ENCODE measurements around the gene FBXW11. TPM values are rescaled to one million over a fixed set of nuclear protein-coding genes. Genes with fewer than 3 reads are reported as not detected.

Gene FBXW11
- total and polyA plus RNA-seq, 2 of the 8 experiments (the other 6 are each of a cell fraction or from before 2014, with no cell fraction given) = 45.0 to 75.6 TPM

DNA sequence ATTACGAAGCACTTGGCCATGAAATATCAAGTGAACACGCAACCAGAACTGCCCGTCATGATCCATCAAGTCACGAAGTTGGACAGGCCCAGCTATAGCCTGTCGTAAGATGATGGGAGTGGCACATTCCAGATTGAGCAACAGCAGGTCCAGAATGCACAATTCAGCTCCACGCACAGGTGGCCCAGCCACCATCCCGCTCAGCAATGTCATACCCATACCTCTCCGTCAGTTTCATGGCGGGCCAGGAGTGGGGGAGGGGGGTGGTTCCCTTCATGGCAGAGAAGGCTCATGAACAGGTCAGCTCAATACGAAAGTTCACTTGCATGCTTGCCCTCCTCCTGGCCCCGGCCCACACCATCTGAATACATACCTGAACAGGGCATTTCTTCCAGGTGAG lies 185.9 kb downstream of the FBXW11 start:
- Histone ChIP-seq H3K9me3 (ENCODE audit: insufficient read depth in 2 of 2, low read depth in 1 of 2, low read length in 1 of 2) (no peaks in the 10 kb centered on the region), H3K4me2 (ENCODE audit: insufficient read depth in 1 of 2, low read depth in 2 of 2, low read length in 2 of 2) (no peak overlapping the region), H4K20me1 (replicated peaks in 1 of 2; ENCODE audit: control insufficient read depth in 1 of 2, insufficient read depth in 2 of 2, low read length in 2 of 2) (no peaks in the 10 kb centered on the region), H3K4me3 (ENCODE audit: extremely low read depth in 1 of 4, insufficient read depth in 2 of 4, low read depth in 3 of 4, low read length in 4 of 4) (no peak overlapping the region), H2BK12ac (ENCODE audit: low read depth, low read length) (no peak overlapping the region), H3K23ac (ENCODE audit: insufficient read length) (no peak overlapping the region), H3K14ac (ENCODE audit: insufficient read length) (no peak overlapping the region), H3K27me3 (replicated peaks in 1 of 4; ENCODE audit: control insufficient read depth in 3 of 4, extremely low read depth in 1 of 4, insufficient read depth in 3 of 4, low read length in 3 of 4) (0 out of 7 replicates have a peak, but pooled peaks cover 0 to 3% (median 0%) of the 10 kb centered on the region in 4 experiments), H2AFZ (ENCODE audit: low read length) (no peak overlapping the region), H2AK5ac (ENCODE audit: low read depth, low read length) (no peak overlapping the region), H3K9ac (replicated peaks in 1 of 4; ENCODE audit: extremely low read depth in 1 of 4, low read depth in 3 of 4, low read length in 3 of 4) (no peak overlapping the region), H2BK5ac (ENCODE audit: low read depth, low read length) (no peak overlapping the region), H3K18ac (ENCODE audit: extremely low read depth, low read length) (no peak overlapping the region), H3K27ac (ENCODE audit: low read depth, low read length) (no peak overlapping the region), H3K79me2 (ENCODE audit: control insufficient read depth in 1 of 2, insufficient read depth in 2 of 2, low read length in 2 of 2) (no peaks in the 10 kb centered on the region), H4K91ac (replicated peaks; ENCODE audit: insufficient read length, low read length) (no peak overlapping the region), H3K4me1 (replicated peaks in 1 of 4; ENCODE audit: control insufficient read depth in 3 of 4, insufficient read depth in 4 of 4, low read length in 3 of 4) (no peaks in the 10 kb centered on the region), H4K8ac (ENCODE audit: extremely low read depth, insufficient read depth, low read length) (no peak overlapping the region), H4K5ac (ENCODE audit: insufficient read length, low read depth, low read length) (no peak overlapping the region), H3K36me3 (ENCODE audit: control insufficient read depth in 2 of 4, insufficient read depth in 4 of 4, low read length in 3 of 4) (no peaks in the 10 kb centered on the region; a peak in 1 of 8 replicates), H3K79me1 (ENCODE audit: low read depth, low read length) (no peaks in the 10 kb centered on the region), H2BK15ac (ENCODE audit: low read length) (no peak overlapping the region), H3K4ac (replicated peaks; ENCODE audit: insufficient read length, low read depth, low read length) (no peak overlapping the region), H3K23me2 (ENCODE audit: low read depth, low read length) (no peaks in the 10 kb centered on the region), H2BK120ac (replicated peaks; ENCODE audit: low read depth, low read length) (no peak overlapping the region), H2BK20ac (ENCODE audit: low read length) (no peak overlapping the region), H3K56ac (replicated peaks; ENCODE audit: insufficient read length, low read depth, low read length) (no peak overlapping the region)
- CTCF ChIA-PET (ENCODE audit: partially characterized antibody) = interaction anchor here (0.6 to 1.2 kb wide), 5 partner anchors 11 to 338 kb away, joined by 3 to 5 read pairs (median 4); no protein-coding TSS in a partner anchor
- FAIRE-seq = no peak
- DNase-seq (ENCODE audit: low read depth in 1 of 2, low spot score in 2 of 2) = no peak
- POLR2A ChIA-PET (ENCODE audit: partially characterized antibody) = no interaction called here
- 91% methylated on average over 11 of the region's 11 CpGs; no CpG with 5 or more reads in 1 of the 2 experiments for WGBS, 2 experiments (ENCODE audit: extremely low coverage in 1 of 2, insufficient coverage in 1 of 2, insufficient read length in 1 of 2, insufficient replicate concordance in 2 of 2, low coverage in 1 of 2, low lambda C conversion rate in 2 of 2, missing lambda C conversion rate in 1 of 2)
- TF ChIP-seq SRF (IDR thresholded peaks at IDR 0.05; ENCODE audit: low read depth, low read length) = no peak

Measured in H1 (cell line).